Natural killer cell (primary cell): ENCODE measurements around the gene HS3ST3B1. TPM values are rescaled to one million over a fixed set of nuclear protein-coding genes. Genes with fewer than 3 reads are reported as not detected.

Experiments
- ATAC-seq, 3 donors: fragments of 150-1000 bp in 2 of 3; fragments of 200-7000 bp in 1 of 3; cut with Tn5 transposase; 1 replicate in 1 of 3; 2 replicates in 2 of 3; pipeline ENCODE4 v1.10.0; 2021; ENCODE audit warnings: mild to moderate bottlenecking in 2 of 3, moderate library complexity in 2 of 3
- DNase-seq, 2 donors: peaks; one replicate each; pipeline versions ENCODE4 v3.0.0 to v3.0.0-alpha.2; 2013 to 2021; ENCODE audit warnings: mixed read lengths in 1 of 2
- H3K27ac ChIP-seq: one replicate; pipeline ENCODE4 v1.5.1; 2013; ENCODE audit warnings: mild to moderate bottlenecking, low read length
- H3K27me3 ChIP-seq: one replicate; pipeline ENCODE4 v1.6.1; 2013; ENCODE audit warnings: low read length; ENCODE audit not compliant: control insufficient read depth, insufficient read depth
- H3K36me3 ChIP-seq: one replicate; pipeline ENCODE4 v1.6.1; 2013; ENCODE audit warnings: low read length; ENCODE audit not compliant: control insufficient read depth, insufficient read depth
- H3K4me1 ChIP-seq: one replicate; pipeline ENCODE4 v1.6.1; 2013; ENCODE audit warnings: low read length; ENCODE audit not compliant: control insufficient read depth, insufficient read depth
- H3K4me3 ChIP-seq: one replicate; pipeline ENCODE4 v1.5.1; 2013; ENCODE audit warnings: low read length
- H3K9me3 ChIP-seq: one replicate; pipeline ENCODE4 v1.6.1; 2013; ENCODE audit warnings: low read length; ENCODE audit not compliant: control insufficient read depth, insufficient read depth
- H3K27ac Mint-ChIP-seq, 2 donors: one replicate each; pipeline ENCODE4 v1.8.0; 2022; ENCODE audit warnings: mild to moderate bottlenecking in 2 of 2, mixed read lengths in 2 of 2, moderate library complexity in 1 of 2
- H3K27me3 Mint-ChIP-seq, 2 donors: one replicate each; pipeline ENCODE4 v1.8.0; 2022; ENCODE audit warnings: low read depth in 2 of 2, mixed read lengths in 2 of 2
- H3K36me3 Mint-ChIP-seq: one replicate; pipeline ENCODE4 v1.8.0; 2022; ENCODE audit warnings: mixed read lengths
- H3K4me1 Mint-ChIP-seq, 2 donors: one replicate each; pipeline ENCODE4 v1.8.0; 2022; ENCODE audit warnings: mixed read lengths in 2 of 2
- H3K4me3 Mint-ChIP-seq: one replicate; pipeline ENCODE4 v1.8.0; 2022; ENCODE audit warnings: mild to moderate bottlenecking, moderate library complexity, mixed read lengths
- H3K9me3 Mint-ChIP-seq, 2 donors: one replicate each; pipeline ENCODE4 v1.8.0; 2022; ENCODE audit warnings: mixed read lengths in 2 of 2
- CTCF ChIP-seq: fragments of 200-600 bp; IDR thresholded peaks from one replicate; pipeline ENCODE4 v1.8.0; 2022; ENCODE audit warnings: antibody characterized with exemption
- WGBS: methylation state at CpG from one replicate; pipeline ENCODE4 v1.1.7; 2013; ENCODE audit warnings: missing lambda C conversion rate; ENCODE audit not compliant: insufficient coverage; 5-methylcytosine and 5-hydroxymethylcytosine counted together
- intact Hi-C: fragments of 100-400 bp; cut with micrococcal nuclease; formaldehyde crosslinking; loops from one replicate; pipeline ENCODE4 v1.14.2; 2022
- total RNA-seq, 4 donors: library from RNA; stranded (reverse); fragments of 120-200 nt in 1 of 4; gene quantifications; one replicate each; pipeline versions ENCODE4 v1.2.3 to v1.2.4, GENCODE V29; 2013 to 2022

HS3ST3B1 gene
- total RNA-seq, 3 donors from 2014 or later (not counting 1 experiment from before 2014, with no cell fraction given) = 14.1 to 18.6 (median 17.1) TPM

GRCh38 chr17:14304222-14304772, 3.4 kb downstream of the HS3ST3B1 start:
- intact Hi-C loops = loop anchor here (5.0 to 10.0 kb wide), 2 partner anchors 251 to 1272 kb away; no protein-coding TSS in a partner anchor
- H3K4me3 ChIP-seq = no peak overlapping the region
- H3K27ac Mint-ChIP-seq = peak overlapping the region; percentile 23 to 56
- H3K36me3 Mint-ChIP-seq = no peaks in the 10 kb centered on the region
- H3K36me3 ChIP-seq = no peaks in the 10 kb centered on the region
- TF ChIP-seq CTCF = no peak
- H3K4me3 Mint-ChIP-seq = peak overlapping the region; percentile 69
- H3K27me3 ChIP-seq = no peaks in the 10 kb centered on the region
- ATAC-seq (no peak), DNase-seq (no peak)
- H3K27me3 Mint-ChIP-seq = no peaks in the 10 kb centered on the region
- peaks cover 44% of the 10 kb centered on the region for H3K4me1 ChIP-seq
- peaks cover 47 to 57% of the 10 kb centered on the region in 2 donors for H3K4me1 Mint-ChIP-seq
- H3K27ac ChIP-seq = no peak overlapping the region
- no peaks in the 10 kb centered on the region for H3K9me3 Mint-ChIP-seq
- WGBS = 86% methylated on average over 21 of the region's 21 CpGs
- no peaks in the 10 kb centered on the region for H3K9me3 ChIP-seq

DNA sequence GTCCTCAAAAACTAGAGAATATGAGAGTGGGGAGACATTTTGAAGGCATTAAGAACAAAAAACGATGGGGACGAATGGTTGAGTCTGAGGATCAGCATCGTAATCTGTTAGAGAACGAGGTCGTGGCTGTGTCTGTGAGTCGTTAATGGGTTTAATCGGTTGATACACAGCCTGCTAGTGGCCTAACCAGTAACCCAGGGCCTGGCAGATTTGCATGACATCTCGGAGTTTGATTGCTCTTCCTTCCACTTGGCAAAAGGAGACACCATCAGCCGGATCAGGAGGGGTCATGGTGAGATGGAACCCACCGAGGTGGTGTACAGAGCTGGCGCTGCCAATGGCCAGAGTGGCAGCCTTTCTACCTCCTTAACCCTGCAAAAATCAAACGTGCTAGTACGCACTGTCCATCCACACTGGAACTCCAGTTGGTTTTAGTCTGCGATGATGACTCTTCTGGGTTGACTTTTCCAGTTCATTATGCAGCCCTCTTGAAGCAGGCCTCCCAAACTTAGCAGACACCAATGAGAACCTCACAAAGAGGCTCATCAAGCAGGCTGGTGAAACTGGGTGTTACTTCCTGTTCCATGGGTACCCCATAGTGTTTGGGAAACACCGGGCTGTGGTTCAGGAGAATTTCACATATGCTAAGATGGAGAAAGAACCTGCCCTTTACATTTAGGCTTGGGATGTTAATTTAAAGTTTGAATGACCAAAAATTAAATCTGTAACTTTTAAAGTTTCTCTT, 4.1 kb downstream of the HS3ST3B1 start:
- no peak overlapping the region for H3K4me3 ChIP-seq
- ATAC-seq (no peak), DNase-seq (peak in 1 of 2 donors; percentile 21)
- Mint-ChIP-seq H3K9me3 (no peaks in the 10 kb centered on the region), H3K4me1 (peaks cover 45 to 57% of the 10 kb centered on the region in 2 donors), H3K27me3 (no peaks in the 10 kb centered on the region), H3K36me3 (no peaks in the 10 kb centered on the region), H3K4me3 (peak overlapping the region; percentile 69), H3K27ac (peak overlapping the region; percentile 23 to 56)
- H3K36me3 ChIP-seq = no peaks in the 10 kb centered on the region
- H3K27me3 ChIP-seq = no peaks in the 10 kb centered on the region
- no peaks in the 10 kb centered on the region for H3K9me3 ChIP-seq
- peaks cover 45% of the 10 kb centered on the region for H3K4me1 ChIP-seq
- intact Hi-C loops = loop anchor here (5.0 to 10.0 kb wide), 3 partner anchors 250 to 1273 kb away; no protein-coding TSS in a partner anchor
- H3K27ac ChIP-seq = no peak overlapping the region
- no peak for TF ChIP-seq CTCF
- WGBS = 89% methylated on average over 15 of the region's 15 CpGs

- intact Hi-C loops = loop anchor here (5.0 to 10.0 kb wide), 2 partner anchors 249 to 621 kb away; no protein-coding TSS in a partner anchor
- peak overlapping the region; percentile 13 for H3K4me3 Mint-ChIP-seq
These were observed 5.1 kb downstream of the HS3ST3B1 start for GRCh38 chr17:14305785-14306496.

More at GRCh38 chr17:14305785-14306496, 5.1 kb downstream of the HS3ST3B1 start:
- H3K27me3 ChIP-seq = no peaks in the 10 kb centered on the region
- peaks cover 44% of the 10 kb centered on the region for H3K4me1 ChIP-seq
- TF ChIP-seq CTCF = no peak
- peak overlapping the region; percentile 23 to 56 for H3K27ac Mint-ChIP-seq
- ATAC-seq (no peak), DNase-seq (no peak)
- H3K27ac ChIP-seq = no peak overlapping the region
- 82% methylated on average over 6 of the region's 6 CpGs for WGBS
- H3K36me3 Mint-ChIP-seq = no peaks in the 10 kb centered on the region
- peaks cover 46 to 57% of the 10 kb centered on the region in 2 donors for H3K4me1 Mint-ChIP-seq
- H3K9me3 ChIP-seq = no peaks in the 10 kb centered on the region
- no peak overlapping the region for H3K4me3 ChIP-seq
- no peaks in the 10 kb centered on the region for H3K36me3 ChIP-seq
- H3K9me3 Mint-ChIP-seq = no peaks in the 10 kb centered on the region
- H3K27me3 Mint-ChIP-seq = no peaks in the 10 kb centered on the region
